ENCODE data around the gene FAM168A.
"Not testable (repeated sequence)": the region's sequence is repeated elsewhere in the genome, so short reads cannot be mapped to it uniquely, and the experiment has no call there.

The FAM168A gene

DNA sequence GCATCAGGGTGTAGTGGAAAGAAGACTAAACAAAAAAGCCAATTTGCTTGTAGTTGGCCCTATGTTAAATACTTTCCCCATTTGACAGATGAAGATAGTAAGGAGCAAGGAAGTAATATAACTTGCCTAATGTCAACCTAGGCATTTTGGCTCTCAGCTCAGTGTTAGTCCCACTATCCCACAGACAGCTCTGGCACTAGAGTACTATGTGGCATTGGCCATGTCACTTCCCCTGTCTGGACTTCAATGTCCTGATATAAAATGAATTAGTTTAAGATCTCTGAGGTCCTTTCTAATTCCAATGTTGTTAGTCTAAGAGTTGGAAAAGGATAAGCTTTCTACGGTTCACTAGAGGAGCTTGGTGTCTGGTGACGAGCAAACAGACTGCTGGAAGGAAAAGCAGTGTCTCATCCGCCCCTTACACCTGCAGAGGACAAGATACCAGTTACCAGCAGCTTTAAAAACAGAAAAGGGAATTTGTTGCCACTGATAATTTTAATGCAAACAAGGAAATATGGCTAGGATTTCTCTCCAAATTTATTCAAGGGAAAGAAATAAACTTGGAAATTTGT lies 129.2 kb downstream of the FAM168A start:
- no peak for DNase-seq (ENCODE audit: low read depth in 3 of 3)

DNA sequence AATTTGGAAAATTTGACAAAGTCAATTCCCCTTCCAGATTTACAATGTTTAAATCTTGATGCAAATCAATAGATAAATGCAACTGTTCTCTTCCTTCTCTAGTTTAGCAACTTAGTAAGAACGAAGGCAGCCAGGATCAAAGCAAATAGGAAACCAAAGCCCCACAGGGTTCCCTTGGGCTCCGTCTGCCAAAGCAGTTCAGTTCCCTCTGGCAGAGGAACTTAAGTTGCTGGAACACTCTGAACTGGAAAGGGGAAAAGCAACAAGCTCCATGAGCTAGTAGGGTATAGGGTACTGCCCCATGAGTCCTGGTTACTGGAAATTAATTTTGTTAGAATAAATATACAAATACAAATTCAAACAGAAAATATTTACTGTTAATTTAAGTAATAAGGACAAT lies 130.4 kb downstream of the FAM168A start:
- no peak for DNase-seq (ENCODE audit: low read depth in 3 of 3)

DNA sequence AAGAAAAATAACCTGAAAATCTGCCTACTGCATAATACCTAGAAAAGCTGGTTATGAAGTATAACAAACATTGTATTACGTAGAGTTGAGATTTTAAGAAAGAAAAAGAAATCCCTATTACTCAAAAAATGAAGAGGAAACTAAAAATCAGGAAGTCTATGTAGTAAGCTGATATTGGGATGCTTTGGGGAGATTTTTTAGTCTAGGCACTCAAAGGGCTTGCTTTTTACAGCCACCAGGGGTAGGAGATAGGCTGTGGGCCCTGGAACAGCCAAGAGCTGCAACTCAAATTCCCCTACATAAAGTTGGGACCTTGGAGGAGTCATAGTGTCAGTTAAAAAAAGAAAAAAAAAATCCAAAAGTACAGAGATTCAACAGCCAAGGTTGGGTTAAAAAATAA lies 131.3 kb downstream of the FAM168A start:
- DNase-seq (ENCODE audit: low read depth in 3 of 3): no peak

DNA sequence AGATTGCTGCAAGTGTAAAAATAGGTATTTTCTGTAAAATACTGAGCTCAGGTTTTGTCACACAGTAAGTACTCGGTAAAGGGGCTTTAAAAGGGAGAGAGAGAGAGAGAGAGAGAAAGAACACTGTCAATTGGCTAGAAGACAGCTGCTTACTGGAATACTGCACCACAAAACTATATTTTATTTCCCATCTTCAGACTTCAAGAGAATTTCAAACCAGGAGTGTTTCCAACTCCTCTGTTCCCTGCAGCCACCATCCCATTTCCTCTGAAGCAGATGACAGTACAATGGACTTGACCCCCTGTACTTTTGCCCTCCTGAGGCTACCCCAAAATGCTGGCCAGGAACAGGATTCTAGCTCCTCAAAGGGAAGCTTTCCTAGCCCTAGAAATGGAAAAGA lies 132.0 kb downstream of the FAM168A start:
- DNase-seq (ENCODE audit: low read depth in 3 of 3): no peak

DNA sequence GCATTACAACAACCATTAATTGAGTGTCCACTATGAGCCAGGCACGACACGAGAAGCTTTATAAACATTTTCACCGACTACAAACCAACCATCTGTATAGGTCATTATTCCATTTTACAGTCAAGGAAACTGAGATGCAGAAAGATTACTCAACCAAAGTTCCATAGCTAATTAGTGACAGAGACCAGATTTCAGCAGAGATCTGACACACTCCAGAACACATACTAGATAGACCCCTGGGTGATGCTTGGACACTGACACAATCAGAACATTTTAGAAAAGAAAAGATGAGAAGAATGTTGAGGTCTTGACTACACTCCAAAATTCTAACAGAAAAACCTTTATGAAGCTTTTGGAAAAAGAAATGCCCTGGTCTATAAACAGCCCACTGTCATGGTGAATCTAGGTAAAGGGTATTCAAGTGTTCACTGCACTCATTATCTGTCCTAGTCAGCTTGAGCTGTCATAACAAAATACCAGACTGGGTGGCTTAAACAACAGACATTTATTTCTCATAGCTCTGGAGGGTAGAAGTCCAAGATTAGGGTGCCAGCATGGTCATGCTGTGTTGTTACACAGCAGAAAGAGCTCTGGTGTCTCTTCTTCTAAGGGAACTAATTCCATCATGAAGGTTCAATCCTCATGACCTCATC lies 132.8 kb downstream of the FAM168A start:
- no peak for DNase-seq (ENCODE audit: low read depth in 3 of 3)

DNA sequence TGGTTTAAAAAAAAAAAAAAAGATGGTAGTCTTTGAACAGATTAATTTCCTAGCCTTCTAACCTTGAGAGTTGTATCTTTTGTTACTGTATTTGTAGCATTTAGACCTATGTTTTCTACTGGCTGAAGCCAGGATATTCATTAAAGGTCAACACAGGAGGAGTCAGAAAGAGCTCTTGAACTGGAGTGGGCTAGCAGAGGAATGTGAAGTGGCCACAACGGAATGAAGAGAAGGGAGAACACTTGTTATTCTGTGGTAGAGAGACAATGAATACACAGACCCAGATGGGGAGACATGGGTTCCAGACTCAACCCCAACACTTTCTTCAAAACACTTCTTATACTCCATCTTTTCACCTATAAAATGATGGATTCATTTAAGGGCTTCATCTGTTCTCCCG lies 133.6 kb downstream of the FAM168A start:
- no peak for DNase-seq (ENCODE audit: low read depth in 3 of 3)

DNA sequence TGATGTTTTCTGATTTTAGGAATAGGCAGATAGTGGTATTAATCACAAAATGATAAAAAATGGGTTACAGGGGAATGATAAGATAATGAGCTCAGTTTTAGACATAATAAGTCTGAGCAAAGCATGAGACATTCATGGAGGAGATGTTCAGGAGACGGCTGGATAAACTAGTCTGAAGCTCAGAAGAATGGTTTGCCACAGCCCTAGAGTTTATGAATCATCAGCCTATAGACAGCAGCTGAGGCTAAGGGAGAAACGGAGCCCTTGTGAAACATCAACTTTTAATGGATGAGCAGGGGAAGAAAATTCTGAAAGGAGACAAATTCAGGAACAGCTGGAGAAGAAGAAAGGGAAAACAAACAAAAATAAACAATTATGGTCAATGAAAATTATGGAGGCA lies 134.6 kb downstream of the FAM168A start:
- no peak for DNase-seq (ENCODE audit: low read depth in 3 of 3)

DNA sequence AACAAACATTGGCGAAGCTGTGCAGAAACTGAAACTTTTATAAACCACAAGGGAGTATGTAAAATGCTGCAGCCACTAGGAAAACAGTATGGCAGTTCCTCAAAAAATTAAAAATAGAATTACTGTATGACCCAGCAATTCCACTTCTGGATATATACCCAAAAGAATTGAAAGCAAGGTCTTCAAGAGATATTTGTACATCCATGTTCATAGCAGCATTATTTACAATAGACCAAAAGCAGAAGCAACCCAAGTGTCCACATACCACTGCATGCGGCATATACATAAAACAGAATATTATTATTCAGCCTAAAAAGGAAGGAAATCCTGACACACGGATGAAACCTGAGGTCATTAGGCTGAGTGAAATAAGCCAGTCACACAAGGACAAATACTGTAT lies 135.9 kb downstream of the FAM168A start:
- no peak for DNase-seq (ENCODE audit: low read depth in 3 of 3)

DNA sequence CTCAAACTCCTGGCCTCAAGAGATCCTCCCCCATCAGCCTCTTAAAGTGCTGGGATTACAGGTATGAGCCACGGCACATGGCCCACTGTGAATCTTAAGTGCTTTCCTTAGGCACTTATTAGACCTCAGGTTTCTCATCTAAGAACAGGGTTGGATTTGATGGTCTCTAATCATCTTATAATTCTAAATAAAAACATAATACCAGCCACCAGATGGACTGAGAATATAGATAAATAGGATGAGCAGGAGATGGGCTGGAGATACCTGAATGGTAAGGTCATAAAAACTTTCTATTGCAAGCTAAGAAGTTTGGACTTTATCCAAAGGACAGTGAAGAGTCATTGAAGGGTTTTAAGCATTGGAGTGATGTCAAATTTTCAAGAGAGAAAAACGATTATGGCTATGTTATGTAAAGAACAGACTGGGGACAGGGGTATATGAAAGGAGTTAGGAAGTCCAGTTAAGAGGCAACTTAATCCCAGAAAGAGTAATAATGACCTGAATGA lies 136.5 kb downstream of the FAM168A start:
- no peak for DNase-seq (ENCODE audit: low read depth in 3 of 3)

DNA sequence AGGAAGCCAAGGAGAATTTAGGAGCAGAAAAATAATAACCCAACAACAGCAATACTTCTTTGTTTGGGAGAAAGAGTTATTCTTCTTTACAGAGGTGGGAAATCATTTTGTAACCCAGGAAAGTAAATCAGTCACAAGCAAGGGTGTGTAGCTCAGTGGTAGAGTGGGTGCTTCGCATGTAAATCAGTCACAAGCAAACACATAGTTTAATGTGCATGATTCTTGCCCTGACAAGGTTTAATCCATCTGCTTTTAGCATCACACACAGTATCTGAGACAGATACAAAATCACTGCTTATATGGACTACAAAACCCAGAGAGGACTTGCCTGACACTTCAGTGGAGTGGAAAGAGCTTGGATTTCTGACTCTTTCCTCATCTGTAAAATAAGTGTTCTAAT lies 139.7 kb downstream of the FAM168A start:
- DNase-seq (ENCODE audit: low read depth in 3 of 3): no peak

DNA sequence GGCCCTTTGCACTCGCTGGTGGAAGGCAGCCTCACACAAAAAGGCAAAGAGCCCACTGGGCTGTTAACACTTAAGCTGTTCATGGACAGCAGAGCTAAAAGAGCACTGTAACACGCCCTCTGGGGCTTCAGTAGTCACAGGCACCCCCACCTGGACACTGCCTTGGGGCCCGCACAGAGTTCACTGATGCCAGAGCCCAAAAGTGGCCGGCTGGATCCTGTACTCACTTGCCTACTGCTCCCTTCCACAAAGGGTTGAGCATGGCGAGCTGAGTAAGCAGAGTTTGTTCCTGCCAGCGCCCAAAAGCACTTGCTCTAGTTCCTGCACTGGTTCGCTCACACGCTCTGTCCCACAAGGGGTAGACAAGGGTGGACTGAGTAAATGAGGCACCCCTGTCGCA lies 142.9 kb downstream of the FAM168A start:
- DNase-seq (ENCODE audit: low read depth in 3 of 3): no peak

DNA sequence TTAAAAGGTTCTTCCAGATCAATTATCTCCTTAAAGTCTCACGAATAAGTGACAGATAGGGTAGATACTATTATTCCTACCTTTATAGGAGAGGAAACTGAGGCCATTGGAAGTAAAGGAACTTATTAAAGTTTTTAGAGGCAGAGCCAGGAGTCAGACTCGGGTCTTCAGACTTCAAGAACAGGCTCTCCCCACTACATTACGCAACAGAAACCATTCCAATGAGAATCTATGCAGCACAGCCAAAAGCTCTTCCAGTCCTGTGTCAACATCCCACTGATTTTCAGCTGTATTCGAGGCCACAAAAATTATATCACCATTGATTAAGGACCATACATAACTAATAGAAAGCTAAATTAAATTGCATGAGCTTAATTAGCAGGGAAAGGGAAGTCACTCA lies 144.3 kb downstream of the FAM168A start:
- no peak for DNase-seq (ENCODE audit: low read depth in 3 of 3)

DNA sequence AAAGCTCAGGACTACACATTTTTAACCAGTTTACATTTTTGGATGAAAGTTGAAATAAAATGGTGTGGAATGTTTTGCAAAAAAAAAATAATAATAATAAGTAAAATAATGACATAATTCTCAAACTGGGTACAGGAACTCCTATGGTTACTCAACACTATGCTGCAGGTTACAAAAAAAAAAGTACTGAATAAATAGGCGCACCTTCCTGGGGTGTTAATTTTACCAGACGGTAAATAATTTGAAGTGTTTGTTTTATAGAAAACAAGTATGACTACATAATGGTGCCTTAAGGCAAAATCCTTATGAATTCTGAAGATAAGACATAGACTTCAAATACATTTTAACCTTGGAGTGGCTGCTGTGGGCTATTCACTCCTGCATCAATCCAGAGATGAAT lies 145.2 kb downstream of the FAM168A start:
- no peak for DNase-seq (ENCODE audit: low read depth in 3 of 3)

DNA sequence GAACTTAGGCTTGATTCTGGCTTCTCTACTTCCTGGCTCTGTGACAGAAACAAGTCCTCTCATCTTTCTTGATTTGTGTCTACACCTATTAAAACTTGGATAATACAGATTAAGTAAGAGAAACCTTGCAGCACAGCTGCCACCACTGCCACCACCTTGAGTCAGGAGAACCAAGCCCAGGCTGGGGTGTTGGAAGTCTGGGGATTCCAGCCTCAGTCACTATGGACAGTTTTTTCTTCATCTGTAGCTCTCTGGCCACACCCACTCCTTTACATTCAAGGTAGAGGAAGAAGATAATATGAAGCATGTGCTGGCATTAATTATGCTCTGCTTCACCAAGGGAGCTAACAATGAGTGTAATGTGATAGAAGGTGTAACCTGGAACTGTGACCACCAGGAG lies 146.0 kb downstream of the FAM168A start:
- no peak for DNase-seq (ENCODE audit: low read depth in 3 of 3)

DNA sequence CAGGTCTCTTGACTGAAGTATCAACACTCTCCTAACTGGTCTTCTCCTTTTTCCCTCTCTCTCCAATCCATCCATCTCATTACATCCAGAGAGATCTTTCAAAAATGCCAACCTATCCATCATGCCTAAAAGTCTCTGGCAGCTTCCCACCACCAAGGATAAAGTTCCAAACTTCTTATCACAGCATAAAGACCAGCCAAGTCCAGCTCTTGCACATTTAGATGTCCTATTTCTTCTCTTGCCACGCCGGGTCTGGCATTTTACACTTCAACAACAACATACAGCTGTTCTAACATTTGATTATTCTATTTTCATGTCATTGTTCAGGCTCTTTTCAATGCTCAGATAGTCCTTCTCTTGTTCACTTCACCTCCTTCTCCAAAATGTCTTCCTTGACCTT lies 151.1 kb downstream of the FAM168A start:
- no peak for DNase-seq (ENCODE audit: low read depth in 3 of 3)

DNA sequence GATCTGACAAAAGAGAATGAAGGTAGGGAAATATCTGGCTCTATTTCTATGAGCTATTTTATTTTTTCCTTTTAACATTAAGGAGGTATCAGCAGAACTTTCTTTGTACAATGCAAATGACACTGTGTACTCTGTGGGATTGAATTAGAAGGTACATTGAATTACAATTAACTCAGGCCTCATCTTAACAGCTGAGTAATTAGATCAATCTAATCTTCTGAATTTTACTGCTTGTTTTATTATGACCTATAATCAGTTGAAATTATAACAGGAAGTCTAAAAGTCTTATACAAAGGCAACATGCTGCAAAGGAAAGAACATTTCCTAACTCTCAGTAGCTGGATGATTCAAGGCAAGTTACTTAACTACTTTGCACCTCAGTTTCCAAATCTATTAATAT lies 151.9 kb downstream of the FAM168A start:
- DNase-seq (ENCODE audit: low read depth in 3 of 3): no peak

DNA sequence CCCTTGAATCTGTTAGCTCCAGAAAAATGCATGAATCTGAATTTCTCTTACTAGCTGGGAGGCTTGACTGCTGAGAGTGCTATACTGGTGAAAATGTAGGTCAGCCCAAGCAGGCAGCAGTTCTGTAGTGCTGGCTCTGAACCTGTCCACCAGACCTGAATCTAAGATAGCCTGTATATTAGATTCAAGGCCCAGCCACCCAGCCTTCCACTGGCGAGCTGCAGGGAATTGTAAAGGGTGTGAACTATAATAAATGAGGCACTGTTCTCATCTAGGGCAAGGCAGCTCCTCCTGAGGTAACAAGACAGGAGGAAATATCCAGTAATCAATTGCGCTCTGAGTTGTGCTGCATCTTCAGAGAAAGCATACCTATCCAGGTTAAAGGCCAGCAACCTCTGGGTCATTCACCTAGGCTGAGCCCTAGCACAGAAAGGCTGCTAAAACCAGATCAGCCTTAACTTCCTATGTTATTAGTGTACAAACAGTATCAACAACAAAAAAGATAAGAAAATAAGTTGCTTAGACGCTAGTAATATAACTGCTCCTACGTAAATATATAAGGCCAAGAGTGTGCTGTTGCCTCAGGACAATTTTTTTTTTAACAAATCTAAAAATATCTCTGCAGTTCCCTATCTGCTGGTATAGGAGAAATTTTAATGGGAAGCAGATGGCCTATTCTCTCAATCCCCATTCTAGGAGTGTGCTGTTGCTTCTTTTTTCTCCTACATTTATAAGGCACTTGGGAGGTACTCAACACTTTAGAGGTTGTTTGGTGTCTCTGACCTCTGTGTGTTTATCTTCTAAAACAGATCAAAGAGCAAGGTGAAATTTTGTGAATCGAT lies 158.7 kb downstream of the FAM168A start:
- no peak for DNase-seq (ENCODE audit: low read depth in 3 of 3)

DNA sequence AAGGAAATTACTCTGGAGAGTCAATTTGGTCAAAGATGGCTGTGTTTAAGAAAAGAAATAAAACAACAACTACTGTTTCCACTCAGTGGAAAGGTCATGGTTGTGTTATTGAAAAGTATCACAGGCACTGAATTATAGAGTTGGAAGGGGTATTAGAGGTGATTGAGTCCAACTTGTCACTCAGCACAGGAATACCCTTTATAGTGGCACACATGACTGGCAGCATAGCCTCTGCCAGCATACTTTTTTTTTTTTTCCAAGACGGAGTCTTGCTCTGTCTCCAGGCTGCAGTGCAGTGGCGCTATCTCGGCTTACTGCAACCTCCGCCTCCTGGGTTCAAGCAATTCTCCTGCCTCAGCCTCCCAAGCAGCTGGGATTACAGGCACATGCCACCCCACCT lies 161.1 kb downstream of the FAM168A start:
- DNase-seq (ENCODE audit: low read depth in 3 of 3): not testable (repeated sequence)

DNA sequence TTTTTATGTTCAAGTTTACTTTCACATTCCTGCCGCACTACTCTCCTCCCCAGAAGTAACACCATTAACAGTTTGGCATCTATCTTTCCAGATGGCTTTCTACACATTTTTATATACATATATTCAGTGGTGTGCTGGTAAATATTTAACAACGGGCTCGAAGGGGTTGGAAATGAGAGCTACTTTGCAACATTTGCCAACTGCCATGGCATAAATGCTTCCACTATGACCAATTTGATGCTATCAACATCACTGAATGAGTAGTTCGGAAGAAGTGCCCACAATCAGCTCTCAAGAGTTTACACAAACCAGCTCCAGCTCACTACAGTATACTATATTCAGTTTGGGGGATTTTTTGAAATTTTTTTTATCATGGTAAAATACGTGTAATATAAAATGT lies 166.5 kb downstream of the FAM168A start:
- DNase-seq (ENCODE audit: low read depth in 3 of 3): no peak

DNA sequence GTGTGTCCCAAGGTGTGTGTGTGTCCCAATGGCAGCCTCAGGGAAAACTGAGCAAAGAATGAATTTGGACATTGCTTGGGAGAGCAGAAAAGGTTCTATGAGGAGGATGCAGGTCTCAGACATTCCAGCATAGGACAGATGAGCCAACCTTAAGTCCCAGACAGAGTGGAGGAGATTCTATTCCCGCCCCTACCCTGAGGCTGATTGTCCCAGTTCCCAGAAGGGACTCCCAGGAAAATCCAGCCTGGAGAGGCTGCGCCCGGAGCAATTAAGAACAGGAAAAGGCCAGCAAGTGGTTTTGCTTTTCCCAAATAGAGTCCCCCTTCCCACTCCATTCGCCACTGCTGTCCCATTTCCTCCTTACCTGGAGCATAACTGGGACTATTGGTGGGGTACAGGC lies 167.6 kb downstream of the FAM168A start:
- no peak for DNase-seq (ENCODE audit: low read depth in 3 of 3)

DNA sequence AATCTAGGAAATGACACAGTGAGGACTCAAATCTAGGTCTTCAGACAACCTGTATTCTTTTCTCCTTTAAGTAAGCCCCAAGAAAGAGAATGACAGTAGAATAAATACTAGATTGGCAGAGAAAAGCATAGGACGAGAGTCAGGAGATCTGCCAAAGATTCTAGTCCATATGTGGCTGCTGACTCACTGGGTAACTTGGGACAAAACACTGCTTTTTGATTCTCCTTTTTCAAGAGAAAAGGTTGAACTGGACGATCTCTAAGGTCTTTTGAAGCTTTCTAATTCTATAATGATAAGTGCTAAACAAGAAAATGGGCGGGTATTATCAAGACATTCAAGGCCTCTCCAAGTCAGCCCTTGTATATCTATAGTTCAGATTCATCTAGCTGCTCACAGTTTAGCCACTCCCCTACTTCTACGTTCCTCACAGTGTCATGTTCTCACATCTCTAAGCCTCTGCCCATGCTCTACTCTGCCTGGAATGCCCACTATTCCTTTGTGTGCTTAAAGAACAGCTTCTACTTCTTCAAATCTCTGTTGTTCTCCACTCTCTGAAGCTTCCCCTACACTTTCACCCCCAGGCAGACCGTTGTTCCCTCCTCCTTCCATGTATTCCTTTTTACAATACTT lies 168.7 kb downstream of the FAM168A start:
- no peak for DNase-seq (ENCODE audit: low read depth in 3 of 3)

DNA sequence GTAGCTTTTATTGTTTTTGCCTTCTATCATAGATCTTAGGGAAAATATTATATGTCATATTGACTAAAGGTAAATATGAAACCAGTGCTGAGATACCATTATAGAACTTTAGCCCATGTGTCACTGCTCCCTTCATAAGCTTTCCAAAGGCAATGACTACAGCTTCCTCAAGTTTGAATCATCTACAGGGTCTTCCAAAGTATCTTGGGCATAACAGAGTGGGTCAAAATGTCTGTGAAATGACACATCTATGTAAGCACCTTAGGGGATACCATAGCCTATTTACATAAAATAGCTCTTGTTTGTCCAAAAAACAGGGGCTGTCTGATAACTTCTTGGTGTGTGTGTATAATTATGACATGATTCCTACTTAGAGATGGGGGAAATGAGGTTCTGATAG lies 169.2 kb downstream of the FAM168A start:
- no peak for DNase-seq (ENCODE audit: low read depth in 3 of 3)

DNA sequence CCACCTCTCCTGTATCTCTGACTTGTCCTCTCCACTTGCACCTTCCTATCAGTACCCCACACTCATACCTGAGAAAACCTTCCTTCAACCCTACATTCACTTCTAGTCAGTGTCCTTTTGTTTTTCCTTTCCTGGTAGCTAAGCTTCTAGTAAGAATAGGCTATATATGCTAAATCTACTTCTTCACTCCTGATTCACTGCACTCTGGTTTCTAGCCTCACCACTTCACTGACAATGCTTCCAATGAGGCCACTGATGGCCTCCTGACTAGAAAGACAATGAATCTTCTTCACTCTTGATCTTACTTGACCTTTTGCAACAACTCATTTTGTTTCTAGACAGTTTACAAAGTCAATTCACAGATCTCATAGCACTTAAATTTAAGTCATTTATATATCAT lies 169.7 kb downstream of the FAM168A start:
- DNase-seq (ENCODE audit: low read depth in 3 of 3): no peak

Data from stimulated activated CD4-positive, alpha-beta T cell treated with anti-CD3 and anti-CD28 coated beads, TNF-alpha, amount 100 ng/mL, for 4 hours (primary cell).